Heart left ventricle (tissue), 13 donors: ENCODE results near the gene TMF1.

ENCODE experiments used
- CTCF ChIP-seq, 12 donors: fragments of 200-600 bp; sonication (generic) in 4 of 12; IDR thresholded peaks; one replicate each; pipeline versions ENCODE4 v1.5.0 to v1.8.0; 2018 to 2022; ENCODE audit warnings: antibody characterized with exemption in 12 of 12, mild to moderate bottlenecking in 5 of 12
- POLR2A ChIP-seq, 2 donors: fragments of 450-650 bp; IDR thresholded peaks; one replicate each; pipeline ENCODE4 v1.6.1; 2017; ENCODE audit warnings: antibody characterized with exemption in 2 of 2, mild to moderate bottlenecking in 2 of 2, moderate library complexity in 2 of 2
- donor health status: ischemic (EF 13 %, LVEDD 7.1; RV severe dilation, severe dysfunction).
- donor health status: DM: no; HTN: yes; CAD: no.
- donor health status: DM: no; HTN: no; CAD: no.
- donor health status: ischemic (EF 25% LVEDD 6.9; RV normal size, moderate dysfunction).
- donor health status: ischemic (EF 25% LVEDD 5.7; RV mildly dilated, moderate dysfunction).
- donor health status: ischemic (EF 35%, LVEDD 5.7; RV mildly dilated, moderate dysfunction).
- donor health status: nonischemic (EF 11% LVEDD 7.7; RV severe dilation, severe dysfunction).
- donor health status: DM: yes; HTN: yes; CAD: no.
- donor health status: PGD.
- donor health status: ischemic (EF 29% LVEDD 5.4; RV normal size, mild dysfunction).
- donor health status: nonischemic (EF 23%, LVEDD 6.1; RV moderate dilation, normal function).

GRCh38 chr3:69072928-69073327 lies 20.8 kb upstream of the TMF1 start:
- TF ChIP-seq CTCF (IDR thresholded peaks at IDR 0.05) (no peak), POLR2A (IDR thresholded peaks at IDR 0.05) (no peak)
